K562 (cell line): ENCODE results near the gene DLGAP1. TPM values are rescaled to one million over a fixed set of nuclear protein-coding genes. Genes with fewer than 3 reads are reported as not detected.
A peak's percentile ranks its signal among the peaks of the same experiment; 100 is the strongest.

Experiments used
- AFF4 ChIP-seq: sonication (generic); formaldehyde crosslinking; IDR thresholded peaks from 2 replicates; pipeline ENCODE4 v1.8.0; 2023; ENCODE audit warnings: mild to moderate bottlenecking, missing genetic modification reagents
- CBX2 ChIP-seq: fragments of 200-600 bp; sonication (generic); IDR thresholded peaks from one replicate; pipeline ENCODE4 v1.6.1; 2012; ENCODE audit warnings: mild to moderate bottlenecking, low read length, inconsistent platforms; ENCODE audit not compliant: insufficient read depth, poor library complexity, severe bottlenecking
- ILK ChIP-seq: fragments of 450-650 bp; IDR thresholded peaks from 2 replicates; pipeline ENCODE4 v1.6.1; 2016; ENCODE audit warnings: missing genetic modification characterization, low read depth, mild to moderate bottlenecking, missing compliant biosample characterization, moderate library complexity, borderline replicate concordance
- JUNB ChIP-seq: fragments of 450-650 bp; formaldehyde crosslinking; conservative IDR thresholded peaks from 2 replicates; pipeline ENCODE4 v1.4.0; 2020; ENCODE audit warnings: mild to moderate bottlenecking
- KDM2B ChIP-seq: fragments of 250-450 bp; sonication (Bioruptor Pico); IDR thresholded peaks from 2 replicates; pipeline ENCODE4 v1.8.0; 2021; ENCODE audit warnings: mild to moderate bottlenecking, moderate library complexity
- PBX2 ChIP-seq, 2 experiments: IDR thresholded peaks in 1 of 2; conservative IDR thresholded peaks in 1 of 2; 2 replicates each; pipeline ENCODE4 v1.6.1; 2016; ENCODE audit warnings: low read depth in 2 of 2, mild to moderate bottlenecking in 1 of 2, missing compliant biosample characterization in 1 of 2, missing genetic modification characterization in 1 of 2, moderate library complexity in 1 of 2
- PYGO2 ChIP-seq: fragments of 450-650 bp; IDR thresholded peaks from 2 replicates; pipeline ENCODE4 v1.6.1; 2016; ENCODE audit warnings: mild to moderate bottlenecking, missing genetic modification characterization, moderate library complexity, missing compliant biosample characterization
- SP1 ChIP-seq: sonication (generic); formaldehyde crosslinking; IDR thresholded peaks from 2 replicates; pipeline ENCODE4 v1.8.1; 2022; ENCODE audit warnings: mild to moderate bottlenecking, missing genetic modification reagents
- TAL1 ChIP-seq: fragments of 450-650 bp; IDR thresholded peaks from 2 replicates; pipeline ENCODE4 v1.6.1; 2016; ENCODE audit warnings: mild to moderate bottlenecking
- THRB ChIP-seq: fragments of 450-650 bp; formaldehyde crosslinking; conservative IDR thresholded peaks from 2 replicates; pipeline ENCODE4 v1.4.0; 2022; ENCODE audit warnings: mild to moderate bottlenecking, missing genetic modification characterization
- TRIM24 ChIP-seq, 2 experiments: fragments of 450-650 bp; IDR thresholded peaks; 2 replicates each; pipeline ENCODE4 v1.6.1; 2016
- WHSC1 ChIP-seq: IDR thresholded peaks from one replicate; pipeline ENCODE4 v1.6.1; 2012; ENCODE audit warnings: low read length, control low read depth, inconsistent platforms
- ZBTB11 ChIP-seq, 3 experiments: fragments of 200-800 bp in 1 of 3; fragments of 250-450 bp in 1 of 3; fragments of 450-650 bp in 1 of 3; sonication (Bioruptor Pico) in 1 of 3; sonication (Bioruptor generic) in 1 of 3; formaldehyde crosslinking in 1 of 3; IDR thresholded peaks; 2 replicates each; pipeline versions ENCODE4 v1.6.1 to v1.8.0; 2016 to 2022; ENCODE audit warnings: mild to moderate bottlenecking in 2 of 3, missing genetic modification characterization in 2 of 3, missing compliant biosample characterization in 1 of 3, moderate library complexity in 1 of 3
- ZNF436 ChIP-seq: fragments of 250-450, 450-650 bp; sonication (Bioruptor Pico); formaldehyde crosslinking; IDR thresholded peaks from 2 replicates; pipeline ENCODE4 v1.7.0; 2020; ENCODE audit warnings: mild to moderate bottlenecking
- polyA plus RNA-seq, 8 experiments: library from polyadenylated mRNA; depleted of rRNA in 4 of 8; stranded (reverse) in 5 of 8; unstranded in 3 of 8; fragments of >200 nt; fragmentation: Nextera tagmentation in 2 of 8; fragmentation: Illumina TruSeq in 1 of 8; extraction: Ambion mirVana in 2 of 8; extraction: Trizol in 1 of 8; gene quantifications; 2 replicates each; pipeline versions ENCODE4 v1.2.1 to v1.2.3, GENCODE V29; 2011 to 2014; ENCODE audit warnings: inconsistent platforms in 1 of 8, missing spikeins in 1 of 8
- total RNA-seq, 7 experiments: library from RNA; depleted of rRNA in 6 of 7; stranded (reverse); fragments of >200 nt in 6 of 7; fragmentation: Illumina TruSeq in 2 of 7; extraction: Trizol in 2 of 7; gene quantifications; 2 replicates each; pipeline versions ENCODE4 v1.2.1 to v1.2.3, GENCODE V29; 2011 to 2021; ENCODE audit warnings: low replicate concordance in 1 of 7

Gene DLGAP1
- total and polyA plus RNA-seq, 9 of the 15 experiments (the other 6 are each of a cell fraction or from before 2014, with no cell fraction given), result 0.04 to 0.22 (median 0.08) TPM

GRCh38 chr18:3649633-3650426, 805.3 kb downstream of the DLGAP1 start (continued):
- TF ChIP-seq JUNB (CRISPR knock-in tag) (no peak; the same call in 1 of the 2 replicates), SP1 (peak; percentile 57; the same call in 1 of the 2 replicates), PYGO2 (peak; percentile 72; the same call in 1 of the 2 replicates), ZBTB11 (CRISPR knock-in tag; IDR thresholded peaks at IDR 0.05) (no peak), KDM2B (CRISPR knock-in tag) (no peak), AFF4 (0 out of 2 replicates have a peak, but pooled peaks have one; percentile 27), WHSC1 (no peak), TAL1 (no peak), CBX2 (no peak), THRB (CRISPR knock-in tag) (no peak), ILK (tag) (no peak), ZNF436 (CRISPR knock-in tag) (no peak), TRIM24 (IDR thresholded peaks at IDR 0.05) (no peak), PBX2 (CRISPR knock-in tag; IDR thresholded peaks at IDR 0.05; ENCODE audit: low read depth) (no peak), PBX2 (tag; conservative IDR thresholded peaks at IDR 0.05; ENCODE audit: low read depth) (peak; percentile 92)
